GM12878 (cell line): Measurements from ENCODE around the gene PFN2. TPM values are rescaled to one million over a fixed set of nuclear protein-coding genes. Genes with fewer than 3 reads are reported as not detected.
A peak's percentile ranks its signal among the peaks of the same experiment; 100 is the strongest.

ENCODE experiments used
- ATAC-seq: fragments of 200-7000 bp; cut with Tn5 transposase; 3 replicates; pipeline ENCODE4 v1.9.1; 2020; ENCODE audit warnings: mild to moderate bottlenecking, moderate library complexity
- BruUV-seq: library from RNA; stranded (reverse); fragments of 400-500 nt; replicated peaks from 2 replicates; lab custom pipeline; 2021; lab: Mats Ljungman, UMichigan
- CTCF ChIA-PET: fragments of 300-600 bp; sonication (Branson Sonifier 250); formaldehyde crosslinking; extraction: SDS; loops from one replicate; lab custom pipeline; 2021; ENCODE audit warnings: inconsistent platforms; lab: Yijun Ruan, JAX
- POLR2A ChIA-PET: fragments of 350-600 bp; formaldehyde crosslinking; extraction: SDS; loops from one replicate; lab custom pipeline; 2021; ENCODE audit warnings: inconsistent platforms; lab: Charles Lee
- RAD21 ChIA-PET: fragments of 300-600 bp; sonication (Branson Sonifier 250); formaldehyde crosslinking; loops from one replicate; lab custom pipeline; 2023; ENCODE audit warnings: antibody characterized with exemption; ENCODE audit not compliant: unreplicated experiment; lab: Charles Lee
- SMC1A ChIA-PET: fragments of 300-600 bp; sonication (Branson Sonifier 250); formaldehyde crosslinking; loops from one replicate; lab custom pipeline; 2023; ENCODE audit not compliant: unreplicated experiment, uncharacterized antibody; lab: Charles Lee
- DNase-seq: peaks from one replicate; pipeline ENCODE4 v3.0.0-alpha.2; 2011; ENCODE audit warnings: low read depth, low spot score
- FAIRE-seq: peaks from 3 replicates; lab custom pipeline; 2011; peaks lifted over from hg19 to GRCh38; lab: Jason Lieb, UNC
- H2AFZ ChIP-seq: 2 replicates; pipeline ENCODE4 v1.6.0; 2011; ENCODE audit warnings: low read depth, low read length, control low read depth; ENCODE audit not compliant: control insufficient read depth
- H3K27ac ChIP-seq: 2 replicates; pipeline ENCODE4 v1.5.1; 2011; ENCODE audit warnings: control low read depth; ENCODE audit not compliant: control insufficient read depth, insufficient read depth
- H3K27me3 ChIP-seq, 2 experiments: replicated peaks in 1 of 2; 2 replicates each; pipeline versions ENCODE4 v1.6.0 to v1.6.1; 2011; ENCODE audit warnings: low read length in 1 of 2; ENCODE audit not compliant: control insufficient read depth in 2 of 2, insufficient read depth in 2 of 2
- H3K36me3 ChIP-seq, 2 experiments: 2 replicates each; pipeline ENCODE4 v1.5.1; 2011; ENCODE audit warnings: low read length in 1 of 2; ENCODE audit not compliant: control insufficient read depth in 2 of 2, insufficient read depth in 2 of 2
- H3K4me1 ChIP-seq: 2 replicates; pipeline ENCODE4 v1.6.1; 2011; ENCODE audit warnings: mild to moderate bottlenecking, low read length, moderate library complexity, mixed read lengths; ENCODE audit not compliant: control insufficient read depth, insufficient read depth
- H3K4me2 ChIP-seq: 2 replicates; pipeline ENCODE4 v1.6.0; 2011; ENCODE audit warnings: control low read depth; ENCODE audit not compliant: control insufficient read depth, insufficient read depth
- H3K4me3 ChIP-seq: fragments of 200-600 bp; sonication (generic); 2 replicates; pipeline ENCODE4 v1.5.1; 2016
- H3K79me2 ChIP-seq: 2 replicates; pipeline ENCODE4 v1.6.0; 2011; ENCODE audit warnings: low read length; ENCODE audit not compliant: control insufficient read depth, insufficient read depth
- H3K9ac ChIP-seq: 2 replicates; pipeline ENCODE4 v1.8.0; 2011; ENCODE audit warnings: low read length, control low read depth, mixed read lengths; ENCODE audit not compliant: control insufficient read depth, insufficient read depth
- H3K9me3 ChIP-seq: replicated peaks from 3 replicates; pipeline ENCODE4 v1.5.1; 2011; ENCODE audit warnings: mild to moderate bottlenecking, low read length; ENCODE audit not compliant: control insufficient read depth, insufficient read depth
- H4K20me1 ChIP-seq: 2 replicates; pipeline ENCODE4 v1.6.0; 2011; ENCODE audit not compliant: control insufficient read depth, insufficient read depth
- DPF2 ChIP-seq: fragments of 450-650 bp; IDR thresholded peaks from 2 replicates; pipeline ENCODE4 v1.6.1; 2017; ENCODE audit warnings: mild to moderate bottlenecking
- EGR1 ChIP-seq, 2 experiments: IDR thresholded peaks; 1 replicate in 1 of 2; 2 replicates in 1 of 2; pipeline ENCODE4 v1.6.1; 2011 to 2012; ENCODE audit warnings: low read depth in 2 of 2, low read length in 2 of 2, borderline replicate concordance in 1 of 2, mild to moderate bottlenecking in 1 of 2, moderate library complexity in 1 of 2
- FOXM1 ChIP-seq: IDR thresholded peaks from 2 replicates; pipeline ENCODE4 v1.6.1; 2012; ENCODE audit warnings: low read depth, mild to moderate bottlenecking, inconsistent platforms, low read length, moderate library complexity
- HDAC2 ChIP-seq: fragments of 200-600 bp; sonication (generic); IDR thresholded peaks from 2 replicates; pipeline ENCODE4 v1.6.1; 2017
- HDAC6 ChIP-seq: fragments of 200-600 bp; sonication (generic); IDR thresholded peaks from one replicate; pipeline ENCODE4 v1.8.0; 2017; ENCODE audit warnings: antibody characterized with exemption; ENCODE audit not compliant: unreplicated experiment
- HDGF ChIP-seq: fragments of 450-650 bp; IDR thresholded peaks from 2 replicates; pipeline ENCODE4 v1.6.1; 2016; ENCODE audit warnings: antibody characterized with exemption
- MAX ChIP-seq: IDR thresholded peaks from 2 replicates; pipeline ENCODE4 v1.6.1; 2012; ENCODE audit warnings: low read depth, low read length, improper control_type of control experiment
- MLLT1 ChIP-seq: fragments of 450-650 bp; IDR thresholded peaks from 2 replicates; pipeline ENCODE4 v1.6.1; 2016; ENCODE audit warnings: mild to moderate bottlenecking
- POLR2A ChIP-seq: IDR thresholded peaks from 2 replicates; pipeline ENCODE4 v1.6.1; 2011; ENCODE audit warnings: low read depth, mild to moderate bottlenecking, low read length
- SMARCA5 ChIP-seq: fragments of 450-650 bp; IDR thresholded peaks from 2 replicates; pipeline ENCODE4 v1.6.1; 2017; ENCODE audit warnings: mild to moderate bottlenecking
- YY1 ChIP-seq: IDR thresholded peaks from 2 replicates; pipeline ENCODE4 v1.6.1; 2011; ENCODE audit warnings: low read depth, mild to moderate bottlenecking, low read length
- ZNF274 ChIP-seq: IDR thresholded peaks from one replicate; pipeline ENCODE4 v1.8.0; 2011; ENCODE audit not compliant: insufficient read length, insufficient read depth
- ZNF384 ChIP-seq: IDR thresholded peaks from 2 replicates; pipeline ENCODE4 v1.6.1; 2012; ENCODE audit warnings: low read depth, mild to moderate bottlenecking, low read length, improper control_type of control experiment, borderline replicate concordance
- WGBS: methylation state at CpG from one replicate; pipeline ENCODE4 v1.1.6; 2016; ENCODE audit warnings: low lambda C conversion rate; ENCODE audit not compliant: insufficient replicate concordance, insufficient coverage; ENCODE audit errors: missing lambda C conversion rate; 5-methylcytosine and 5-hydroxymethylcytosine counted together
- in situ Hi-C: fragments of 300-500 bp; cut with MboI; formaldehyde crosslinking; loops from 9 replicates; pipeline ENCODE4 v1.14.3; 2018; ENCODE audit warnings: mixed read lengths
- intact Hi-C: fragments of 100-400 bp; cut with micrococcal nuclease; formaldehyde crosslinking; loops from one replicate; pipeline ENCODE4 v1.14.2; 2022; ENCODE audit not compliant: unreplicated experiment
- polyA plus RNA-seq, 11 experiments: library from polyadenylated mRNA; depleted of rRNA in 4 of 11; unstranded in 6 of 11; stranded (reverse) in 5 of 11; fragments of >200 nt; fragmentation: Nextera tagmentation in 4 of 11; fragmentation: Illumina TruSeq in 1 of 11; extraction: Ambion mirVana in 4 of 11; extraction: Trizol in 1 of 11; gene quantifications; 1 replicate in 1 of 11; 2 replicates in 10 of 11; pipeline versions ENCODE4 v1.2.1 to v1.2.3, GENCODE V29; 2011 to 2016; ENCODE audit warnings: inconsistent platforms in 2 of 11, missing spikeins in 2 of 11, low read depth in 1 of 11
- total RNA-seq, 4 experiments: library from RNA; depleted of rRNA in 3 of 4; stranded (reverse); fragments of >200 nt in 3 of 4; fragmentation: Illumina TruSeq in 1 of 4; extraction: Trizol in 1 of 4; gene quantifications; 2 replicates each; pipeline versions ENCODE4 v1.2.1 to v1.2.3, GENCODE V29; 2013 to 2021
- TF ChIP-seq, protein P1 (sequence below): IDR thresholded peaks from 2 replicates; pipeline ENCODE4 v1.6.1; 2012; ENCODE audit warnings: low read depth, low read length, improper control_type of control experiment
- TF ChIP-seq, protein P2 (sequence below): fragments of 450-650 bp; formaldehyde crosslinking; IDR thresholded peaks from 2 replicates; pipeline ENCODE4 v1.4.0; 2020; ENCODE audit warnings: mild to moderate bottlenecking, moderate library complexity

The PFN2 gene
- total and polyA plus RNA-seq, 10 of the 15 experiments (the other 5 are each of a cell fraction or from before 2014, with no cell fraction given): 3.1 to 78.9 (median 5.3) TPM

GRCh38 chr3:149969940-149970715 is 567 bp downstream of the PFN2 start:
- DNase-seq (peak; percentile 39), FAIRE-seq (peak; percentile 89), ATAC-seq (peak; percentile 82)
- under 1% methylated on average over 56 of the region's 73 CpGs for WGBS
- no peaks in the 10 kb centered on the region for H3K36me3 ChIP-seq
- H2AFZ ChIP-seq: peak overlapping the region; percentile 85
- H3K4me1 ChIP-seq: no peaks in the 10 kb centered on the region
- POLR2A ChIA-PET: interaction anchor here (0.6 to 0.7 kb wide), 2 partner anchors 792 to 927 kb away, joined by 3 to 4 read pairs; no protein-coding TSS in a partner anchor
- H3K27me3 ChIP-seq: 0 out of 4 replicates have a peak, but pooled peaks cover 0 to 4% of the 10 kb centered on the region in 2 experiments
- BruUV-seq: TSS peak; percentile 53
- CTCF ChIA-PET: interaction anchor here (0.7 to 8.0 kb wide), 7 partner anchors 12 to 248 kb away, joined by 3 to 128 read pairs (median 5); no protein-coding TSS in a partner anchor
- no peaks in the 10 kb centered on the region for H3K9me3 ChIP-seq
- intact Hi-C loops: loop anchor here (2.0 to 10.0 kb wide), 3 partner anchors 49 to 525 kb away; no protein-coding TSS in a partner anchor
- SMC1A ChIA-PET: interaction anchor here (0.8 to 2.2 kb wide), 8 partner anchors 18 to 525 kb away, joined by 3 to 10 read pairs (median 4); no protein-coding TSS in a partner anchor
- peak overlapping the region; percentile 55 for H3K9ac ChIP-seq
- H3K79me2 ChIP-seq: peaks cover 5% of the 10 kb centered on the region
- peak overlapping the region; percentile 66 for H3K4me3 ChIP-seq
- in situ Hi-C loops: loop anchor here (5.0 to 25.0 kb wide), 3 partner anchors 212 to 542 kb away; no protein-coding TSS in a partner anchor
- peak overlapping the region; percentile 92 for H3K4me2 ChIP-seq
- RAD21 ChIA-PET: interaction anchor here (0.7 to 9.3 kb wide), 5 partner anchors 16 to 213 kb away, joined by 4 to 111 read pairs (median 5); no protein-coding TSS in a partner anchor
- peak overlapping the region; percentile 15; the same call in 1 of the 2 replicates for H3K27ac ChIP-seq
- no peaks in the 10 kb centered on the region for H4K20me1 ChIP-seq
- peak; percentile 65; the same call in 1 of the 2 replicates for TF ChIP-seq YY1
- no peak for TF ChIP-seq FOXM1
- TF ChIP-seq, protein P1, sequence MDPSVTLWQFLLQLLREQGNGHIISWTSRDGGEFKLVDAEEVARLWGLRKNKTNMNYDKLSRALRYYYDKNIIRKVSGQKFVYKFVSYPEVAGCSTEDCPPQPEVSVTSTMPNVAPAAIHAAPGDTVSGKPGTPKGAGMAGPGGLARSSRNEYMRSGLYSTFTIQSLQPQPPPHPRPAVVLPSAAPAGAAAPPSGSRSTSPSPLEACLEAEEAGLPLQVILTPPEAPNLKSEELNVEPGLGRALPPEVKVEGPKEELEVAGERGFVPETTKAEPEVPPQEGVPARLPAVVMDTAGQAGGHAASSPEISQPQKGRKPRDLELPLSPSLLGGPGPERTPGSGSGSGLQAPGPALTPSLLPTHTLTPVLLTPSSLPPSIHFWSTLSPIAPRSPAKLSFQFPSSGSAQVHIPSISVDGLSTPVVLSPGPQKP: no peak
- TF ChIP-seq, protein P2, sequence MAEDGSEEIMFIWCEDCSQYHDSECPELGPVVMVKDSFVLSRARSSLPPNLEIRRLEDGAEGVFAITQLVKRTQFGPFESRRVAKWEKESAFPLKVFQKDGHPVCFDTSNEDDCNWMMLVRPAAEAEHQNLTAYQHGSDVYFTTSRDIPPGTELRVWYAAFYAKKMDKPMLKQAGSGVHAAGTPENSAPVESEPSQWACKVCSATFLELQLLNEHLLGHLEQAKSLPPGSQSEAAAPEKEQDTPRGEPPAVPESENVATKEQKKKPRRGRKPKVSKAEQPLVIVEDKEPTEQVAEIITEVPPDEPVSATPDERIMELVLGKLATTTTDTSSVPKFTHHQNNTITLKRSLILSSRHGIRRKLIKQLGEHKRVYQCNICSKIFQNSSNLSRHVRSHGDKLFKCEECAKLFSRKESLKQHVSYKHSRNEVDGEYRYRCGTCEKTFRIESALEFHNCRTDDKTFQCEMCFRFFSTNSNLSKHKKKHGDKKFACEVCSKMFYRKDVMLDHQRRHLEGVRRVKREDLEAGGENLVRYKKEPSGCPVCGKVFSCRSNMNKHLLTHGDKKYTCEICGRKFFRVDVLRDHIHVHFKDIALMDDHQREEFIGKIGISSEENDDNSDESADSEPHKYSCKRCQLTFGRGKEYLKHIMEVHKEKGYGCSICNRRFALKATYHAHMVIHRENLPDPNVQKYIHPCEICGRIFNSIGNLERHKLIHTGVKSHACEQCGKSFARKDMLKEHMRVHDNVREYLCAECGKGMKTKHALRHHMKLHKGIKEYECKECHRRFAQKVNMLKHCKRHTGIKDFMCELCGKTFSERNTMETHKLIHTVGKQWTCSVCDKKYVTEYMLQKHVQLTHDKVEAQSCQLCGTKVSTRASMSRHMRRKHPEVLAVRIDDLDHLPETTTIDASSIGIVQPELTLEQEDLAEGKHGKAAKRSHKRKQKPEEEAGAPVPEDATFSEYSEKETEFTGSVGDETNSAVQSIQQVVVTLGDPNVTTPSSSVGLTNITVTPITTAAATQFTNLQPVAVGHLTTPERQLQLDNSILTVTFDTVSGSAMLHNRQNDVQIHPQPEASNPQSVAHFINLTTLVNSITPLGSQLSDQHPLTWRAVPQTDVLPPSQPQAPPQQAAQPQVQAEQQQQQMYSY (CRISPR knock-in tag): no peak
- TF ChIP-seq DPF2: 0 out of 2 replicates have a peak, but pooled peaks have one; percentile 20
- no peak for TF ChIP-seq MAX
- TF ChIP-seq HDAC6: no peak
- TF ChIP-seq ZNF384: peak; percentile 93
- TF ChIP-seq POLR2A: no peak
- no peak for TF ChIP-seq ZNF274
- 0 out of 2 replicates have a peak, but pooled peaks have one; percentile 10 for TF ChIP-seq SMARCA5
- no peak for TF ChIP-seq HDGF
- peak in 1 of 2 experiments; percentile 73; a peak in 1 of 3 replicates for TF ChIP-seq EGR1 (IDR thresholded peaks at IDR 0.05; ENCODE audit: borderline replicate concordance in 1 of 2, low read depth in 2 of 2, low read length in 2 of 2)
- no peak for TF ChIP-seq MLLT1
- 0 out of 2 replicates have a peak, but pooled peaks have one; percentile 58 for TF ChIP-seq HDAC2
